Thyroid gland (tissue), 4 donors: ENCODE data around the gene DLG2. TPM values are rescaled to one million over a fixed set of nuclear protein-coding genes. Genes with fewer than 3 reads are reported as not detected.

Experiments
- DNase-seq, 2 donors: peaks; one replicate each; pipeline ENCODE4 v3.0.0-alpha.2; 2019
- H3K27ac ChIP-seq, 3 donors: fragments of 200-600 bp; sonication (generic); 1 replicate in 2 of 3; 2 replicates in 1 of 3; pipeline ENCODE4 v1.5.1; 2016 to 2019; ENCODE audit warnings: mild to moderate bottlenecking in 1 of 3, moderate library complexity in 1 of 3
- H3K27me3 ChIP-seq: fragments of 200-600 bp; sonication (generic); one replicate; pipeline ENCODE4 v1.5.1; 2019
- H3K36me3 ChIP-seq, 2 donors: fragments of 200-600 bp; sonication (generic); one replicate each; pipeline ENCODE4 v1.5.1; 2016 to 2019
- H3K4me1 ChIP-seq, 2 donors: fragments of 200-600 bp; sonication (generic); one replicate each; pipeline ENCODE4 v1.5.1; 2017 to 2019
- H3K4me3 ChIP-seq, 3 donors: fragments of 200-600 bp; sonication (generic); replicated peaks in 1 of 3; 1 replicate in 2 of 3; 2 replicates in 1 of 3; pipeline ENCODE4 v1.5.1; 2016; ENCODE audit warnings: mild to moderate bottlenecking in 1 of 3
- H3K9me3 ChIP-seq: fragments of 200-600 bp; sonication (generic); one replicate; pipeline ENCODE4 v1.5.1; 2017
- POLR2A ChIP-seq, 2 donors: fragments of 450-650 bp; IDR thresholded peaks; one replicate each; pipeline ENCODE4 v1.6.1; 2017; ENCODE audit warnings: antibody characterized with exemption in 2 of 2, mild to moderate bottlenecking in 2 of 2, moderate library complexity in 1 of 2
- WGBS, 2 donors: methylation state at CpG; one replicate each; pipeline ENCODE4 v1.1.5; 2017; 5-methylcytosine and 5-hydroxymethylcytosine counted together
- intact Hi-C: fragments of 100-400 bp; cut with DNase I; formaldehyde crosslinking; loops from one replicate; pipeline ENCODE4 v1.15.1; 2023
- total RNA-seq, 4 donors: library from RNA; depleted of rRNA; stranded (reverse); fragments of >200 nt; gene quantifications; one replicate each; pipeline ENCODE4 v1.2.3, GENCODE V29; 2016
- TF ChIP-seq, protein P1 (sequence below), 6 experiments: fragments of 200-600 bp in 3 of 6; fragments of 450-650 bp in 3 of 6; sonication (generic) in 3 of 6; IDR thresholded peaks; one replicate each; pipeline ENCODE4 v1.5.1; 2016 to 2019; ENCODE audit warnings: antibody characterized with exemption in 6 of 6, mild to moderate bottlenecking in 2 of 6, inconsistent platforms in 1 of 6, moderate library complexity in 1 of 6

Gene DLG2
- total RNA-seq, 4 donors from 2014 or later: 29.4 to 79.4 (median 42.4) TPM

DNA sequence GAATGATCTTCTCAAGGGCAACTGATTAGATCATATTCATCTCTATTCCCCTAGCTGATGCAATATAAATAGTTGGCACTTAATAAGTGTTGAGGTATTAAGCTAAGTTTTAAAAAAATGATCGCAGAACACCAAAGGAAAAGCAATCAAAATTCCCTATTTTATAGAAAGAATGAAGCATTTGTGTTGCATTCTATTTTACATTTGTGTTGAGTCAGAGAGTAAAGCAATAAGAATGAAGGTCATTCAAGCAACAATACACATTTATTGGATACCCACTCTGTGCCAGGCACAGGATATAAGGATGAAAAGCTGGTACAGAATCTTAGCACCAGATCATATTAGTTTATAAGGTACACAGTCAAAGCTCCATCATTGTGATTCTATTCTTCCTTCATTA lies 1654.6 kb downstream of the DLG2 start:
- Histone ChIP-seq H3K9me3 (no peaks in the 10 kb centered on the region), H3K4me3 (no peak overlapping the region), H3K27me3 (no peaks in the 10 kb centered on the region), H3K4me1 (no peaks in the 10 kb centered on the region), H3K27ac (no peak overlapping the region), H3K36me3 (no peaks in the 10 kb centered on the region)
- WGBS, 2 donors: 96 to 97% methylated on average over 1 of the region's 1 CpG
- no peak for DNase-seq
- intact Hi-C loops: no loop called here
- TF ChIP-seq, protein P1, sequence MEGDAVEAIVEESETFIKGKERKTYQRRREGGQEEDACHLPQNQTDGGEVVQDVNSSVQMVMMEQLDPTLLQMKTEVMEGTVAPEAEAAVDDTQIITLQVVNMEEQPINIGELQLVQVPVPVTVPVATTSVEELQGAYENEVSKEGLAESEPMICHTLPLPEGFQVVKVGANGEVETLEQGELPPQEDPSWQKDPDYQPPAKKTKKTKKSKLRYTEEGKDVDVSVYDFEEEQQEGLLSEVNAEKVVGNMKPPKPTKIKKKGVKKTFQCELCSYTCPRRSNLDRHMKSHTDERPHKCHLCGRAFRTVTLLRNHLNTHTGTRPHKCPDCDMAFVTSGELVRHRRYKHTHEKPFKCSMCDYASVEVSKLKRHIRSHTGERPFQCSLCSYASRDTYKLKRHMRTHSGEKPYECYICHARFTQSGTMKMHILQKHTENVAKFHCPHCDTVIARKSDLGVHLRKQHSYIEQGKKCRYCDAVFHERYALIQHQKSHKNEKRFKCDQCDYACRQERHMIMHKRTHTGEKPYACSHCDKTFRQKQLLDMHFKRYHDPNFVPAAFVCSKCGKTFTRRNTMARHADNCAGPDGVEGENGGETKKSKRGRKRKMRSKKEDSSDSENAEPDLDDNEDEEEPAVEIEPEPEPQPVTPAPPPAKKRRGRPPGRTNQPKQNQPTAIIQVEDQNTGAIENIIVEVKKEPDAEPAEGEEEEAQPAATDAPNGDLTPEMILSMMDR (IDR thresholded peaks at IDR 0.05): no peak
- TF ChIP-seq POLR2A (IDR thresholded peaks at IDR 0.05): no peak

- Histone ChIP-seq H3K4me3 (no peak overlapping the region), H3K9me3 (no peaks in the 10 kb centered on the region), H3K36me3 (no peaks in the 10 kb centered on the region), H3K27me3 (no peaks in the 10 kb centered on the region), H3K4me1 (no peaks in the 10 kb centered on the region), H3K27ac (no peak overlapping the region)
- WGBS, 2 donors: 57% methylated on average over 1 of the region's 1 CpG
- no peak for DNase-seq
- no peak for TF ChIP-seq POLR2A (IDR thresholded peaks at IDR 0.05)
- TF ChIP-seq, protein P1 (IDR thresholded peaks at IDR 0.05): no peak
- intact Hi-C loops: no loop called here
These were observed 1656.1 kb downstream of the DLG2 start for GRCh38 chr11:83971063-83971462.

DNA sequence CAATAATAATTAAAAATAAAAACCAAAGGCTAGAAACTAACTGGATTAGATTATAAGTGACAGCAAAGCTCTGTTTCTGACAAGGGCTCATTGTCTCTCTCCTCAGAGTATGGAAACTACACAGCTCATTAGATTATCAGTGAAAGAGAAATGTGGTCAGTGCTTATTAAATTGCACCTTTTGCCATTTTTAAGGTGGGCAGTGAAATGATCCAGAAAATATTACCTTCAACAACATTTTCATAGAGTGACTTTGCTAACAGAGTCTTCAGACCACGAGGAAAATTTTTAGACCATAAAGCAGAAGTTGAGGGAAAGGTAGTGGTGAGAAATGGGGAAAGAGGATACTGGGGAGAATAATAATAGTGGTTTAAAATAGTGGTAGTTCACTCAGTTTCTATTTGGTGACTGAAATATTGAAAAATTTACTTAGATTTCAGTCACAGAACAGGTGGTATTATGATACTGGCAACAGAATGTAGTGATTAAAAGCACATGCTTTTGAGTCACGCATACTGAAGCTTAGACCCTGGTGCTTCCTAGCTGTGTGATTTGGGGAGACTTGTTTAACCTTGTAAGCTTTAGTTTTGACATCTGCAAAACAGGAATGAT lies 1657.0 kb downstream of the DLG2 start:
- 82 to 83% methylated on average over 2 of the region's 2 CpGs for WGBS, 2 donors
- Histone ChIP-seq H3K36me3 (no peaks in the 10 kb centered on the region), H3K9me3 (no peaks in the 10 kb centered on the region), H3K4me3 (no peak overlapping the region), H3K4me1 (no peaks in the 10 kb centered on the region), H3K27ac (no peak overlapping the region), H3K27me3 (no peaks in the 10 kb centered on the region)
- TF ChIP-seq POLR2A (IDR thresholded peaks at IDR 0.05): no peak
- TF ChIP-seq, protein P1 (IDR thresholded peaks at IDR 0.05): no peak
- intact Hi-C loops: no loop called here
- DNase-seq: no peak

GRCh38 chr11:83957038-83957900 lies 1669.9 kb downstream of the DLG2 start:
- no peaks in the 10 kb centered on the region for H3K36me3 ChIP-seq
- DNase-seq: no peak
- no peak for TF ChIP-seq POLR2A (IDR thresholded peaks at IDR 0.05)
- no peak overlapping the region for H3K27ac ChIP-seq
- intact Hi-C loops: no loop called here
- H3K27me3 ChIP-seq: no peaks in the 10 kb centered on the region
- H3K4me3 ChIP-seq: no peak overlapping the region
- no peaks in the 10 kb centered on the region for H3K9me3 ChIP-seq
- peaks cover 3 to 8% of the 10 kb centered on the region in 2 donors for H3K4me1 ChIP-seq
- WGBS, 2 donors: 29 to 32% methylated on average over 2 of the region's 2 CpGs

- intact Hi-C loops: no loop called here
- Histone ChIP-seq H3K36me3 (no peaks in the 10 kb centered on the region), H3K27me3 (no peaks in the 10 kb centered on the region), H3K27ac (no peak overlapping the region), H3K4me3 (no peak overlapping the region), H3K9me3 (no peaks in the 10 kb centered on the region), H3K4me1 (peaks cover 3 to 8% of the 10 kb centered on the region in 2 donors)
- TF ChIP-seq POLR2A (IDR thresholded peaks at IDR 0.05): no peak
- TF ChIP-seq, protein P1 (IDR thresholded peaks at IDR 0.05): no peak
- WGBS, 2 donors: 92 to 94% methylated on average over 10 of the region's 10 CpGs
- DNase-seq: no peak
These were observed 1670.9 kb downstream of the DLG2 start for GRCh38 chr11:83956119-83956697.
